ENCODE results near the gene CHCHD1.
A peak's percentile ranks its signal among the peaks of the same experiment; 100 is the strongest.

Gene CHCHD1

GRCh38 chr10:73772281-73773151 lies 9.3 kb upstream of the CHCHD1 start:
- Histone ChIP-seq H3K9ac (ENCODE audit: insufficient read length) (peak overlapping the region; percentile 65), H3K9me3 (ENCODE audit: low read depth, low read length) (no peaks in the 10 kb centered on the region), H3K36me3 (ENCODE audit: insufficient read depth, low read length) (no peaks in the 10 kb centered on the region; the same call in 1 of the 2 replicates), H3K4me3 (peak overlapping the region; percentile 82), H3K27ac (0 out of 2 replicates have a peak overlapping the region, but pooled peaks have one; percentile 31)
- TF ChIP-seq POLR2AphosphoS5 (IDR thresholded peaks at IDR 0.05; ENCODE audit: borderline replicate concordance, low read depth, low read length) (peak; percentile 38; the same call in 1 of the 2 replicates), FOXP2 (optimal IDR thresholded peaks at IDR 0.05; ENCODE audit: control extremely low read depth, extremely low read length, insufficient read depth) (no peak)
- no peak for DNase-seq (ENCODE audit: low read depth, low spot score)

GRCh38 chr10:73773152-73773879 lies 8.5 kb upstream of the CHCHD1 start:
- H3K36me3 ChIP-seq (ENCODE audit: insufficient read depth, low read length), result no peaks in the 10 kb centered on the region; the same call in 1 of the 2 replicates
- DNase-seq (ENCODE audit: low read depth, low spot score), result no peak
- no peak for TF ChIP-seq FOXP2 (optimal IDR thresholded peaks at IDR 0.05; ENCODE audit: control extremely low read depth, extremely low read length, insufficient read depth)
- H3K27ac ChIP-seq, result no peak overlapping the region
- no peaks in the 10 kb centered on the region for H3K9me3 ChIP-seq (ENCODE audit: low read depth, low read length)
- H3K9ac ChIP-seq (ENCODE audit: insufficient read length), result peak overlapping the region; percentile 65
- H3K4me3 ChIP-seq, result peak overlapping the region; percentile 82

GRCh38 chr10:73774637-73775036 lies 7.2 kb upstream of the CHCHD1 start:
- Histone ChIP-seq H3K27ac (no peak overlapping the region), H3K9ac (ENCODE audit: insufficient read length) (no peak overlapping the region), H3K36me3 (ENCODE audit: insufficient read depth, low read length) (no peaks in the 10 kb centered on the region; the same call in 1 of the 2 replicates), H3K9me3 (ENCODE audit: low read depth, low read length) (no peaks in the 10 kb centered on the region), H3K4me3 (no peak overlapping the region)
- TF ChIP-seq EZH2 (IDR thresholded peaks at IDR 0.05), result no peak
- TF ChIP-seq FOXP2 (optimal IDR thresholded peaks at IDR 0.05; ENCODE audit: control extremely low read depth, extremely low read length, insufficient read depth), result no peak
- DNase-seq (ENCODE audit: low read depth, low spot score), result no peak

- H3K9me3 ChIP-seq (ENCODE audit: low read depth, low read length), result no peaks in the 10 kb centered on the region
- no peak overlapping the region for H3K27ac ChIP-seq
- H3K9ac ChIP-seq (ENCODE audit: insufficient read length), result no peak overlapping the region
- H3K36me3 ChIP-seq (ENCODE audit: insufficient read depth, low read length), result no peaks in the 10 kb centered on the region; the same call in 1 of the 2 replicates
- TF ChIP-seq FOXP2 (optimal IDR thresholded peaks at IDR 0.05; ENCODE audit: control extremely low read depth, extremely low read length, insufficient read depth), result no peak
- TF ChIP-seq POLR2AphosphoS5 (IDR thresholded peaks at IDR 0.05; ENCODE audit: borderline replicate concordance, low read depth, low read length), result no peak
- TF ChIP-seq EZH2 (IDR thresholded peaks at IDR 0.05), result no peak
- H3K4me3 ChIP-seq, result no peak overlapping the region
- no peak for DNase-seq (ENCODE audit: low read depth, low spot score)
Observed at GRCh38 chr10:73779018-73779417, 2.8 kb upstream of the CHCHD1 start.

GRCh38 chr10:73779539-73780197 lies 2.2 kb upstream of the CHCHD1 start:
- no peak overlapping the region for H3K4me3 ChIP-seq
- H3K36me3 ChIP-seq (ENCODE audit: insufficient read depth, low read length), result no peaks in the 10 kb centered on the region; the same call in 1 of the 2 replicates
- H3K9me3 ChIP-seq (ENCODE audit: low read depth, low read length), result no peaks in the 10 kb centered on the region
- H3K27ac ChIP-seq, result no peak overlapping the region
- no peak for DNase-seq (ENCODE audit: low read depth, low spot score)
- no peak for TF ChIP-seq POLR2AphosphoS5 (IDR thresholded peaks at IDR 0.05; ENCODE audit: borderline replicate concordance, low read depth, low read length)
- TF ChIP-seq EZH2 (IDR thresholded peaks at IDR 0.05), result no peak
- no peak for TF ChIP-seq FOXP2 (optimal IDR thresholded peaks at IDR 0.05; ENCODE audit: control extremely low read depth, extremely low read length, insufficient read depth)
- no peak overlapping the region for H3K9ac ChIP-seq (ENCODE audit: insufficient read length)

- peak overlapping the region; percentile 86 for H3K4me3 ChIP-seq
- no peaks in the 10 kb centered on the region; the same call in 1 of the 2 replicates for H3K36me3 ChIP-seq (ENCODE audit: insufficient read depth, low read length)
- no peak for DNase-seq (ENCODE audit: low read depth, low spot score)
- TF ChIP-seq POLR2AphosphoS5 (IDR thresholded peaks at IDR 0.05; ENCODE audit: borderline replicate concordance, low read depth, low read length) (no peak), FOXP2 (optimal IDR thresholded peaks at IDR 0.05; ENCODE audit: control extremely low read depth, extremely low read length, insufficient read depth) (no peak), EZH2 (IDR thresholded peaks at IDR 0.05) (no peak)
- no peaks in the 10 kb centered on the region for H3K9me3 ChIP-seq (ENCODE audit: low read depth, low read length)
- H3K27ac ChIP-seq, result no peak overlapping the region
- H3K9ac ChIP-seq (ENCODE audit: insufficient read length), result no peak overlapping the region
Observed at GRCh38 chr10:73780301-73780700, 1.5 kb upstream of the CHCHD1 start.

GRCh38 chr10:73780966-73781365 lies 882 bp upstream of the CHCHD1 start:
- H3K9me3 ChIP-seq (ENCODE audit: low read depth, low read length), result no peaks in the 10 kb centered on the region
- no peak for DNase-seq (ENCODE audit: low read depth, low spot score)
- peak overlapping the region; percentile 87 for H3K9ac ChIP-seq (ENCODE audit: insufficient read length)
- no peaks in the 10 kb centered on the region; the same call in 1 of the 2 replicates for H3K36me3 ChIP-seq (ENCODE audit: insufficient read depth, low read length)
- H3K27ac ChIP-seq, result no peak overlapping the region
- TF ChIP-seq EZH2 (IDR thresholded peaks at IDR 0.05) (no peak), FOXP2 (optimal IDR thresholded peaks at IDR 0.05; ENCODE audit: control extremely low read depth, extremely low read length, insufficient read depth) (no peak), POLR2AphosphoS5 (IDR thresholded peaks at IDR 0.05; ENCODE audit: borderline replicate concordance, low read depth, low read length) (no peak)
- H3K4me3 ChIP-seq, result peak overlapping the region; percentile 86

GRCh38 chr10:73781548-73781878 lies 335 bp upstream of the CHCHD1 start:
- Histone ChIP-seq H3K4me3 (peak overlapping the region; percentile 86), H3K9ac (ENCODE audit: insufficient read length) (peak overlapping the region; percentile 87), H3K36me3 (ENCODE audit: insufficient read depth, low read length) (no peaks in the 10 kb centered on the region; the same call in 1 of the 2 replicates), H3K27ac (peak overlapping the region; percentile 84; the same call in 1 of the 2 replicates), H3K9me3 (ENCODE audit: low read depth, low read length) (no peaks in the 10 kb centered on the region)
- no peak for DNase-seq (ENCODE audit: low read depth, low spot score)
- TF ChIP-seq POLR2AphosphoS5 (IDR thresholded peaks at IDR 0.05; ENCODE audit: borderline replicate concordance, low read depth, low read length), result no peak
- no peak for TF ChIP-seq EZH2 (IDR thresholded peaks at IDR 0.05)
- no peak for TF ChIP-seq FOXP2 (optimal IDR thresholded peaks at IDR 0.05; ENCODE audit: control extremely low read depth, extremely low read length, insufficient read depth)
